CD4-positive, CD25-positive, alpha-beta regulatory T cell (primary cell): Measurements from ENCODE around the gene DCBLD1. TPM values are rescaled to one million over a fixed set of nuclear protein-coding genes. Genes with fewer than 3 reads are reported as not detected.
"Not testable (repeated sequence)": the region's sequence is repeated elsewhere in the genome, so short reads cannot be mapped to it uniquely, and the experiment has no call there.

ENCODE experiments used
- ATAC-seq, 2 donors: fragments of 150-1000 bp; cut with Tn5 transposase; one replicate each; pipeline ENCODE4 v1.10.0; 2021; ENCODE audit warnings: low read depth in 2 of 2, moderate number of reproducible peaks in 2 of 2, moderate library complexity in 1 of 2
- DNase-seq, 3 donors: peaks; one replicate each; pipeline versions ENCODE4 v3.0.0 to v3.0.0-alpha.2; 2012 to 2022; ENCODE audit warnings: mixed read lengths in 1 of 3
- H3K27ac ChIP-seq: one replicate; pipeline ENCODE4 v1.7.0; 2013; ENCODE audit warnings: mild to moderate bottlenecking, low read length; ENCODE audit not compliant: insufficient read depth, poor library complexity, severe bottlenecking
- H3K27me3 ChIP-seq: one replicate; pipeline ENCODE4 v1.7.0; 2013; ENCODE audit warnings: low read length; ENCODE audit not compliant: control insufficient read depth, insufficient read depth
- H3K36me3 ChIP-seq: one replicate; pipeline ENCODE4 v1.7.0; 2013; ENCODE audit warnings: mild to moderate bottlenecking, low read length, moderate library complexity; ENCODE audit not compliant: control insufficient read depth, insufficient read depth
- H3K4me1 ChIP-seq: 2 replicates; pipeline ENCODE4 v1.7.0; 2013; ENCODE audit warnings: mild to moderate bottlenecking, low read length; ENCODE audit not compliant: insufficient read depth, control insufficient read depth, poor library complexity, severe bottlenecking
- H3K4me3 ChIP-seq: one replicate; pipeline ENCODE4 v1.7.0; 2013; ENCODE audit warnings: low read depth, mild to moderate bottlenecking, low read length, moderate library complexity
- H3K9me3 ChIP-seq, 2 experiments: 1 replicate in 1 of 2; 2 replicates in 1 of 2; pipeline ENCODE4 v1.7.0; 2013; ENCODE audit warnings: low read length in 2 of 2, mild to moderate bottlenecking in 1 of 2, moderate library complexity in 1 of 2; ENCODE audit not compliant: control insufficient read depth in 2 of 2
- H3K27ac Mint-ChIP-seq, 3 donors: one replicate each; pipeline ENCODE4 v1.8.0; 2020 to 2022; ENCODE audit warnings: mild to moderate bottlenecking in 3 of 3, mixed read lengths in 3 of 3, moderate library complexity in 2 of 3
- H3K27me3 Mint-ChIP-seq: one replicate; pipeline ENCODE4 v1.8.0; 2022; ENCODE audit warnings: mild to moderate bottlenecking, mixed read lengths
- H3K36me3 Mint-ChIP-seq: one replicate; pipeline ENCODE4 v1.8.0; 2020; ENCODE audit warnings: mixed read lengths
- H3K4me1 Mint-ChIP-seq, 4 donors: one replicate each; pipeline ENCODE4 v1.8.0; 2020 to 2022; ENCODE audit warnings: mixed read lengths in 4 of 4, mild to moderate bottlenecking in 1 of 4
- H3K4me3 Mint-ChIP-seq, 4 donors: one replicate each; pipeline ENCODE4 v1.8.0; 2020 to 2022; ENCODE audit warnings: mild to moderate bottlenecking in 4 of 4, mixed read lengths in 4 of 4, moderate library complexity in 3 of 4
- H3K9me3 Mint-ChIP-seq, 7 donors: one replicate each; pipeline ENCODE4 v1.8.0; 2020 to 2022; ENCODE audit warnings: mixed read lengths in 7 of 7, mild to moderate bottlenecking in 3 of 7, moderate library complexity in 2 of 7
- polyA plus RNA-seq, 4 donors: library from polyadenylated mRNA; unstranded; fragments of 300-500 nt; fragmentation: Illumina TruSeq; gene quantifications; one replicate each; pipeline ENCODE4 v1.2.3, GENCODE V29; 2021
- total RNA-seq: library from RNA; stranded (reverse); gene quantifications from one replicate; pipeline ENCODE4 v1.2.3, GENCODE V29; 2022

Gene DCBLD1
- 1.3 TPM for total RNA-seq
- polyA plus RNA-seq = 1 to 10 TPM; 2.9 to 5.5 (median 3.4) TPM

DNA sequence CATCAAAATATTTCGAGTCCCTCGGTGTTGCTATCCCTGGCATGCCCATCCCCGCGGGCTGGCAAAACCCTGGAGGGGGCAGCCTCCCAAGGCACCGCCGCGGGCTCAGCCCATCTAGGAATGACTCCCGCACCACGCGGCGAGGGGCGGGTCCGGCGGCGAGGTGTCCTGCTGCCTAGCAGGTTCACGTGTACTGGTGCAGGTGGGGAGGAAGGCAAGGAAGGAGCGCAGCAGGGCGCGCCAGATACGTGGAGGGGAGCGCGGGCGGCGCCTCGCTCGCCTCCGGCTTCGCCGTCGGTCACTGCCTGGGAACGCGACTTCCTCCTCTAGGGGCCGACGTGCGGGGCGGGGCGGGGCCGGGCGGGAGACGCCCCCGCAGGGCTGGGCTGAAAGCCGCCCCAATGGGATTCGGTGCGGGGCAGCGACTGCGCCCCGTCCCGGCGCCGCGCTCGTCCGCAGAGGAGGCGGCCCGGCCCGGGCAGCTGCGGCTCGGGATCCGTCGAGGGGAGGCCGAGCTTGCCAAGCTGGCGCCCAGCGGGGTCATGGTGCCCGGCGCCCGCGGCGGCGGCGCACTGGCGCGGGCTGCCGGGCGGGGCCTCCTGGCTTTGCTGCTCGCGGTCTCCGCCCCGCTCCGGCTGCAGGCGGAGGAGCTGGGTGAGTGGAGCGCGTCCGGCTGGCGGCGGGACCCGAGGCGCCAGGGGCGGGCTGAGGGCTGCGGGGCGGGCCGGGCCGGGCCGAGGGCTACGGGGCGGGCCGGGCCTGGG lies at the start of gene DCBLD1:
Gene DCBLD1 (plus strand): TSS at position 435 of the 764 bp plus-strand sequence. CDS start 108 bp downstream, at position 543.
- H3K27me3 Mint-ChIP-seq = peaks cover 75% of the 10 kb centered on the region
- no peaks in the 10 kb centered on the region for H3K36me3 Mint-ChIP-seq
- peak within 1 kb of the TSS; percentile 81 for H3K4me3 ChIP-seq
- H3K4me1 ChIP-seq = peaks cover 24% of the 10 kb centered on the region
- no peak within 1 kb of the TSS for H3K27ac ChIP-seq
- H3K9me3 ChIP-seq = no peaks in the 10 kb centered on the region
- peak within 1 kb of the TSS in 2 of 3 donors; percentile 55 to 81 for H3K27ac Mint-ChIP-seq
- peak within 1 kb of the TSS; percentile 87 to 95 (median 89) for H3K4me3 Mint-ChIP-seq
- peaks cover 0 to 1% (median 0%) of the 10 kb centered on the region in 7 donors for H3K9me3 Mint-ChIP-seq
- peak; percentile 35 to 70 (median 47) for DNase-seq
- ATAC-seq = peak; percentile 56 to 72
- H3K36me3 ChIP-seq = no peaks in the 10 kb centered on the region
- peaks cover 0 to 20% (median 10%) of the 10 kb centered on the region in 4 donors for H3K4me1 Mint-ChIP-seq
- peaks cover 45% of the 10 kb centered on the region for H3K27me3 ChIP-seq

DNA sequence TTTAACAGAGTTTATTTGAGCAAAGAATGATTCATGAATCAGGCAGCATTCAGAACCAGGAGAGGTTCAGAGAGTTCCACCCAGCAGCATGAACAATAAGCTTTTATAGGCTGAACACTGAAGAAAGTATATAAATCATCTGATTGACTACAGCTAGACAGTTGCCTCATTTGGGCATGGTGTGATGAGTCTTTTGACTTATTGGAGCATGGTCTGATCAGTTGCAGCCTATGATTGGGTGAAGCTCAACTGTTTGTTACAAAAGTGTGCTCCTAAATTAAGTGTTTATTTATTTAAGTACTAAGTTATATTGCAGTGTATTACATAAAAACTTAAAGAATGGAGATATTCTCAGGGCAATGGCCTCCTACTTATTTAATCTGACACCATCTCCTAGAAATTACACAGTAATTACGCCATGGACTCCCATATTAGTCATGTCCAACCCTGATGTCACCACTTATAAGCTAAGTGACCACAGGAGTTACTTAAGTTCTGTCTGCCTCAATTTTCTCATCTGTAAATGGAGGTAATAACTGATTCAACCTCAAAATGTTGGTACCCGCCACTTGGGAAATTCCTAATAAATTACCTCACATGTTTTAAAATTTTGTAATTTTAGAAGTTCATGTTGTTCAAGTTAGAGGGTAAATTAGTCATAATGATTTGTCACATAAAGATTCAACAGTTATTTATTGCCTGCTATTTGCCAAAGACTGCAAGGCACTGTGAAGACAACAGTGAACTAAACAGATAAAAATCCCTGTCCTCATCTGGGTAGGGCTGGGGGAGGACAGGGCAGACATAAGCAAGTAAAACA lies 41.6 kb upstream of the DCBLD1 start:
- no peaks in the 10 kb centered on the region for H3K4me1 ChIP-seq
- no peak overlapping the region for H3K27ac ChIP-seq
- Mint-ChIP-seq H3K27ac (no peak overlapping the region), H3K27me3 (peaks cover 21% of the 10 kb centered on the region), H3K9me3 (no peaks in the 10 kb centered on the region), H3K36me3 (no peaks in the 10 kb centered on the region), H3K4me1 (no peaks in the 10 kb centered on the region), H3K4me3 (no peak overlapping the region)
- H3K9me3 ChIP-seq = no peaks in the 10 kb centered on the region
- DNase-seq = no peak
- H3K4me3 ChIP-seq = no peak overlapping the region
- ATAC-seq = no peak
- H3K27me3 ChIP-seq = peaks cover 10% of the 10 kb centered on the region
- no peaks in the 10 kb centered on the region for H3K36me3 ChIP-seq

DNA sequence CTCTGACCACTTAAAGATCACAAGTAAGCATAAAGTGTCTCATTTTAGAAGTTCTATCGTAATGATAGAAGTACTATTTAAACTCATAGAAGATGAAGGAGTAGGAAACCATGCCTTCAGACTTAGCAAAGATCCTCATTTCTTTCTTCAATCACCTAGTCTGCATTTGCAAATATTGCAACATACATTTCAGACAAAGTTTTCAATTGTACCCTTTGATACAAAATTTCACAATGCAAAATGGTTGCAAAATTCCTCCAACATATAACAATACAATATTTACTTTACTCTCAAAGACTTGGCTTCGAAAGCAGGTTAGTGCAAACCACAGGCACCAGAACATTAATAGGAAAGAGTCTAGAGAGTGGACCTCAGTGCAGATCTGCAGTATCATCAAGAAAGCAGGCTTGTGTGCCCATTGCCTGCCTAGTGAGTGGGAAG lies 40.6 kb upstream of the DCBLD1 start:
- no peaks in the 10 kb centered on the region for H3K36me3 ChIP-seq
- Mint-ChIP-seq H3K9me3 (no peaks in the 10 kb centered on the region), H3K4me1 (no peaks in the 10 kb centered on the region), H3K36me3 (no peaks in the 10 kb centered on the region), H3K27ac (no peak overlapping the region), H3K4me3 (no peak overlapping the region), H3K27me3 (peaks cover 22% of the 10 kb centered on the region)
- peaks cover 6% of the 10 kb centered on the region for H3K27me3 ChIP-seq
- ATAC-seq = no peak
- no peak for DNase-seq
- no peaks in the 10 kb centered on the region for H3K4me1 ChIP-seq
- no peak overlapping the region for H3K27ac ChIP-seq
- H3K4me3 ChIP-seq = no peak overlapping the region
- no peaks in the 10 kb centered on the region for H3K9me3 ChIP-seq

DNA sequence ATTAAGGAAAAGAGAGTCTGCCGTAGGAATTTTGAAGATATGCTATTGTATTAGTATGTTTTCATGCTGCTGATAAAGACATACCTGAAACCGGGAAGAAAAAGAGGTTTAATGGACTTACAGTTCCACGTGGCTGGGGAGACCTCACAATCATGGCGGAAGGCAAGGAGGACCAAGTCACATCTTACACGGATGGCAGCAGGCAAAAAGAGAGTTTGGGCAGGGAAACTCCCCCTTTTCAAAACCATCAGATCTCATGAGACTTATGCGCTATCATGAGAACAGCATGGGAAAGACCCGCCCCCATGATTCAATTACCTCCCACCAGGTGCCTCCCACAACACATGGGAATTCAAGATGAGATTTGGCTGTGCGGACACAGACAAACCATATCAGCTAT lies 40.2 kb upstream of the DCBLD1 start:
- H3K36me3 Mint-ChIP-seq, H3K9me3 Mint-ChIP-seq, H3K4me1 ChIP-seq, H3K9me3 ChIP-seq, ATAC-seq, H3K4me3 ChIP-seq, H3K4me3 Mint-ChIP-seq, H3K27ac Mint-ChIP-seq, H3K27me3 ChIP-seq, H3K4me1 Mint-ChIP-seq, H3K36me3 ChIP-seq, DNase-seq, H3K27ac ChIP-seq: not testable (repeated sequence)
- peaks cover 25% of the 10 kb centered on the region for H3K27me3 Mint-ChIP-seq

DNA sequence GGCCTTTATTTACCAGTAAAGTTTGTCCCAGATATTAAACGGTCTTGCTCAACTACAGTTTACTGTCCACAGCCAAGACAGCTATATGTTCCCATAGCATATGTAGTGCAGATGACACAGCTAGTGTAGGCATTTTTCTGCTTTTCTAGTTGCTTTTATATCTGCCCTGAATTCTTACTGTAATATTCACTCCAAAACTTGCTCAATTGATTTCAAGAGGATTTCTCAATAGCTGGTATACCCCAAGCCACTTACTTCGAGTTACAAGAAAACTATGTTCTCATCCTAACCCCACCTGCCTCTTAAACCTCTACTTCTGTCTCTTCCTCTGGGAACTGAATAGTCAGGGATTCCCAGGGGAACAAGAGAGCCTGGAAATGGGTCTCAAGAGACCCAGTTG lies 37.9 kb upstream of the DCBLD1 start:
- Histone ChIP-seq H3K4me1 (no peaks in the 10 kb centered on the region), H3K27ac (no peak overlapping the region), H3K27me3 (peaks cover 10% of the 10 kb centered on the region), H3K36me3 (no peaks in the 10 kb centered on the region), H3K4me3 (no peak overlapping the region), H3K9me3 (no peaks in the 10 kb centered on the region)
- no peaks in the 10 kb centered on the region for H3K9me3 Mint-ChIP-seq
- H3K36me3 Mint-ChIP-seq = no peaks in the 10 kb centered on the region
- H3K4me3 Mint-ChIP-seq = no peak overlapping the region
- peaks cover 45% of the 10 kb centered on the region for H3K27me3 Mint-ChIP-seq
- DNase-seq = no peak
- no peaks in the 10 kb centered on the region for H3K4me1 Mint-ChIP-seq
- no peak overlapping the region for H3K27ac Mint-ChIP-seq
- no peak for ATAC-seq

DNA sequence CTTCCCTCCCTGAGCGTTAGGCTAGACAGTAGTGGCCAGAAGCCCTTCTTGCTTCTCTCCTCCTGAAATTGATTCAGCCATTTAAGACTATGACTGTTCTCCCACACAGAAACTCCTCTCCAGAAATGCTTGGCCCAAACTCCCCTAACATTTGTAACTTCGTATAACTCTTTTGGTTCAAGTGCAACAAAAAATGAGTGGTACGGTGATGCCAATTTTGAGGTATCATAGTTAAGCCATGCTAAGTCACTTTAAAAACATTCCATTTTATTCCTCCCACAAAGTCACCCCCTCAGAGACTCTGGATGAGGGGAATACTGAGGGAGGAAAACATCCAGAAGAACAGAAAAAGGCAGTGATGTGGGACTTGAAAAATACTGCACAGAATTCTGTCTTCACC lies 35.6 kb upstream of the DCBLD1 start:
- Histone ChIP-seq H3K27me3 (peaks cover 7% of the 10 kb centered on the region), H3K9me3 (no peaks in the 10 kb centered on the region), H3K4me3 (no peak overlapping the region), H3K36me3 (no peaks in the 10 kb centered on the region), H3K4me1 (no peaks in the 10 kb centered on the region), H3K27ac (no peak overlapping the region)
- ATAC-seq (no peak), DNase-seq (no peak)
- Mint-ChIP-seq H3K9me3 (no peaks in the 10 kb centered on the region), H3K36me3 (no peaks in the 10 kb centered on the region), H3K27me3 (peaks cover 61% of the 10 kb centered on the region), H3K4me3 (no peak overlapping the region), H3K4me1 (no peaks in the 10 kb centered on the region), H3K27ac (no peak overlapping the region)

DNA sequence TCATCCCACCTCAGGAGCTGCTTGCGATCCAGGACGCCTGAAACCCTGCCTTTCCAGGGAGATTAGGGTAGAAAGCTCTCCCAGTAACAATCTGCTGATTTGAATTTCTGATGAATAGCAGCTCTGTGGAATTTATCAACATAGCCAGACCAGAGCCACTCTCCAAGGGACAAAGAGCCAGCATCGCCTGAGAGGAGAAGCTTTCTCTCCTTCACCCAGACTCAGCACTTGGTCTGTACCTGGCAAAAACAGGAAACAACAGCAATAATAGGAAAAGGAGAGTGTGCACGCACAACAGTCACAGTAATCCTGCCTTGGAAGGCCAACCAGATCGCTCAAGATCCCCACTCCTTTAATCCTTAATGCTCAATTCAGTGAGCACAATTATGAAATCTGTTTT lies 34.5 kb upstream of the DCBLD1 start:
- Mint-ChIP-seq H3K4me1 (no peaks in the 10 kb centered on the region), H3K27me3 (peaks cover 62% of the 10 kb centered on the region), H3K27ac (no peak overlapping the region), H3K4me3 (no peak overlapping the region), H3K36me3 (no peaks in the 10 kb centered on the region), H3K9me3 (no peaks in the 10 kb centered on the region)
- no peak overlapping the region for H3K27ac ChIP-seq
- ATAC-seq (no peak), DNase-seq (no peak)
- H3K27me3 ChIP-seq = peaks cover 4% of the 10 kb centered on the region
- H3K4me3 ChIP-seq = no peak overlapping the region
- no peaks in the 10 kb centered on the region for H3K9me3 ChIP-seq
- H3K4me1 ChIP-seq = no peaks in the 10 kb centered on the region
- H3K36me3 ChIP-seq = no peaks in the 10 kb centered on the region
